IMR-90 (cell line): ENCODE data around the gene TAF4. TPM values are rescaled to one million over a fixed set of nuclear protein-coding genes. Genes with fewer than 3 reads are reported as not detected.

ENCODE experiments used
- ATAC-seq: fragments of 200-7000 bp; cut with Tn5 transposase; 2 replicates; pipeline ENCODE4 v1.9.1; 2020; ENCODE audit warnings: low read depth, mild to moderate bottlenecking, moderate library complexity
- BruUV-seq: library from RNA; stranded (reverse); fragments of 400-500 nt; replicated peaks from 2 replicates; lab custom pipeline; 2021; lab: Mats Ljungman, UMichigan
- CTCF ChIA-PET: fragments of 300-600 bp; formaldehyde crosslinking; extraction: SDS; loops from one replicate; lab custom pipeline; 2021; ENCODE audit warnings: antibody characterized with exemption; lab: Yijun Ruan, JAX
- POLR2A ChIA-PET: fragments of 300-600 bp; sonication (Branson Sonifier 250); formaldehyde crosslinking; loops from one replicate; lab custom pipeline; 2022; ENCODE audit warnings: antibody characterized with exemption; ENCODE audit not compliant: unreplicated experiment; lab: Charles Lee
- DNase-seq: peaks from one replicate; pipeline ENCODE4 v3.0.0; 2013
- H2AFZ ChIP-seq: replicated peaks from 2 replicates; pipeline ENCODE3; 2013; ENCODE audit warnings: low read length, mild to moderate bottlenecking; ENCODE audit not compliant: poor library complexity
- H2AK5ac ChIP-seq: 2 replicates; pipeline ENCODE4 v1.6.1; 2013; ENCODE audit warnings: low read depth, low read length, inconsistent platforms
- H2AK9ac ChIP-seq: replicated peaks from 2 replicates; pipeline ENCODE3; 2013; ENCODE audit warnings: mild to moderate bottlenecking, low read depth, low read length, moderate library complexity; ENCODE audit not compliant: poor library complexity
- H2BK120ac ChIP-seq: 2 replicates; pipeline ENCODE4 v1.6.1; 2013; ENCODE audit warnings: low read depth, low read length, inconsistent platforms
- H2BK15ac ChIP-seq: 3 replicates; pipeline ENCODE4 v1.6.1; 2013; ENCODE audit warnings: low read depth, low read length, inconsistent platforms
- H2BK20ac ChIP-seq: 2 replicates; pipeline ENCODE4 v1.6.1; 2013; ENCODE audit warnings: low read depth, mild to moderate bottlenecking, inconsistent platforms, low read length, moderate library complexity
- H2BK5ac ChIP-seq: 2 replicates; pipeline ENCODE4 v1.6.1; 2013; ENCODE audit warnings: mild to moderate bottlenecking, low read depth, low read length, inconsistent platforms; ENCODE audit not compliant: poor library complexity, severe bottlenecking
- H3K14ac ChIP-seq: replicated peaks from 2 replicates; pipeline ENCODE4 v1.6.1; 2013; ENCODE audit warnings: low read depth, low read length, inconsistent platforms
- H3K18ac ChIP-seq: 2 replicates; pipeline ENCODE4 v1.6.1; 2013; ENCODE audit warnings: low read depth, low read length, control low read depth
- H3K23ac ChIP-seq: 2 replicates; pipeline ENCODE4 v1.6.1; 2013; ENCODE audit warnings: low read depth, low read length, inconsistent platforms
- H3K27ac ChIP-seq: 2 replicates; pipeline ENCODE4 v1.5.1; 2013; ENCODE audit warnings: mild to moderate bottlenecking, control low read depth, low read length; ENCODE audit not compliant: insufficient read depth
- H3K27me3 ChIP-seq: 2 replicates; pipeline ENCODE4 v1.6.1; 2013; ENCODE audit warnings: low read length; ENCODE audit not compliant: control insufficient read depth, insufficient read depth
- H3K36me3 ChIP-seq: 2 replicates; pipeline ENCODE4 v1.6.1; 2013; ENCODE audit warnings: low read length, mixed read lengths; ENCODE audit not compliant: control insufficient read depth, insufficient read depth
- H3K4ac ChIP-seq: 2 replicates; pipeline ENCODE4 v1.6.1; 2013; ENCODE audit warnings: low read depth, low read length, inconsistent platforms
- H3K4me1 ChIP-seq: 2 replicates; pipeline ENCODE4 v1.6.1; 2013; ENCODE audit warnings: low read length, mixed read lengths; ENCODE audit not compliant: control insufficient read depth, insufficient read depth
- H3K4me2 ChIP-seq: 2 replicates; pipeline ENCODE4 v1.6.1; 2013; ENCODE audit warnings: low read depth, mild to moderate bottlenecking, control low read depth, low read length, moderate library complexity
- H3K4me3 ChIP-seq: 2 replicates; pipeline ENCODE4 v1.5.1; 2013; ENCODE audit warnings: low read depth, mild to moderate bottlenecking, control low read depth, low read length, moderate library complexity; ENCODE audit not compliant: insufficient read depth
- H3K56ac ChIP-seq: 2 replicates; pipeline ENCODE4 v1.6.1; 2013; ENCODE audit warnings: low read length, inconsistent platforms; ENCODE audit not compliant: insufficient read depth; ENCODE audit errors: extremely low read depth
- H3K79me1 ChIP-seq, 2 experiments: 2 replicates each; pipeline ENCODE4 v1.6.1; 2013; ENCODE audit warnings: low read length in 2 of 2, inconsistent platforms in 1 of 2, low read depth in 1 of 2
- H3K9ac ChIP-seq: 2 replicates; pipeline ENCODE4 v1.6.1; 2013; ENCODE audit warnings: low read depth, low read length, control low read depth
- H3K9me1 ChIP-seq: 2 replicates; pipeline ENCODE4 v1.6.1; 2013; ENCODE audit warnings: low read length, inconsistent platforms; ENCODE audit not compliant: insufficient read depth
- H3K9me3 ChIP-seq: 2 replicates; pipeline ENCODE4 v1.6.1; 2013; ENCODE audit warnings: low read length; ENCODE audit not compliant: control insufficient read depth, insufficient read depth
- H4K20me1 ChIP-seq: 2 replicates; pipeline ENCODE4 v1.6.1; 2013; ENCODE audit warnings: low read length, inconsistent platforms; ENCODE audit not compliant: insufficient read depth
- H4K5ac ChIP-seq: 2 replicates; pipeline ENCODE4 v1.6.1; 2013; ENCODE audit warnings: mild to moderate bottlenecking, low read depth, low read length, control low read depth
- H4K8ac ChIP-seq, 2 experiments: 2 replicates each; pipeline ENCODE4 v1.6.1; 2013; ENCODE audit warnings: low read depth in 2 of 2, low read length in 2 of 2, control low read depth in 1 of 2, inconsistent platforms in 1 of 2
- H4K91ac ChIP-seq: 2 replicates; pipeline ENCODE4 v1.6.1; 2013; ENCODE audit warnings: low read depth, low read length, inconsistent platforms; ENCODE audit not compliant: insufficient read depth
- CEBPB ChIP-seq: IDR thresholded peaks from 2 replicates; pipeline ENCODE4 v1.6.1; 2012; ENCODE audit warnings: low read depth, low read length, improper control_type of control experiment
- MXI1 ChIP-seq: IDR thresholded peaks from 2 replicates; pipeline ENCODE4 v1.6.1; 2012; ENCODE audit warnings: low read depth, mild to moderate bottlenecking, low read length, moderate library complexity, borderline replicate concordance
- RFX5 ChIP-seq: IDR thresholded peaks from 2 replicates; pipeline ENCODE4 v1.8.0; 2012; ENCODE audit warnings: low read depth, mild to moderate bottlenecking, low read length, moderate library complexity
- SMC3 ChIP-seq: fragments of 150-350 bp; IDR thresholded peaks from 2 replicates; pipeline ENCODE4 v1.6.1; 2016; ENCODE audit warnings: low read depth, mild to moderate bottlenecking, antibody characterized with exemption, low read length, moderate library complexity
- USF2 ChIP-seq: fragments of 150-350 bp; IDR thresholded peaks from 2 replicates; pipeline ENCODE4 v1.6.1; 2017; ENCODE audit warnings: mild to moderate bottlenecking, antibody characterized with exemption, low read length, low read depth
- WGBS, 2 experiments: methylation state at CpG; one replicate each; pipeline versions ENCODE4 v1.1.5 to v1.1.7; 2013; ENCODE audit warnings: missing lambda C conversion rate in 2 of 2; ENCODE audit not compliant: insufficient read length in 1 of 2; ENCODE audit errors: extremely low coverage in 2 of 2; 5-methylcytosine and 5-hydroxymethylcytosine counted together
- dilution Hi-C: fragments of 300-500 bp; cut with HindIII; formaldehyde crosslinking; loops from one replicate; pipeline ENCODE4 v1.14.3; 2018; ENCODE audit warnings: low sequenced_read_pairs; ENCODE audit not compliant: unreplicated experiment
- in situ Hi-C: fragments of 300-500 bp; cut with MboI; formaldehyde crosslinking; loops from 3 replicates; pipeline ENCODE4 v1.14.3; 2019; ENCODE audit warnings: low sequenced_read_pairs, inconsistent platforms, mixed read lengths
- intact Hi-C: fragments of 100-400 bp; cut with micrococcal nuclease; formaldehyde crosslinking; loops from 2 replicates; pipeline ENCODE4 v1.10.0; 2022
- polyA plus RNA-seq, 3 experiments: library from polyadenylated mRNA; depleted of rRNA; stranded (reverse); fragments of >200 nt; gene quantifications; 2 replicates each; pipeline ENCODE4 v1.2.3, GENCODE V29; 2012; ENCODE audit warnings: low replicate concordance in 1 of 3
- total RNA-seq: library from RNA; depleted of rRNA; stranded (reverse); fragments of >200 nt; gene quantifications from 2 replicates; pipeline ENCODE4 v1.2.3, GENCODE V29; 2012

The TAF4 gene
- total and polyA plus RNA-seq, 2 of the 4 experiments (the other 2 are of a cell fraction): 1.4 to 5.1 TPM

GRCh38 chr20:62104791-62105345 lies 39.2 kb upstream of the TAF4 start:
- BruUV-seq: no TSS peak
- Histone ChIP-seq H3K27me3 (peaks cover 5% of the 10 kb centered on the region), H2BK120ac (no peak overlapping the region), H3K4ac (no peak overlapping the region), H3K56ac (no peak overlapping the region), H2AK9ac (no peak overlapping the region), H2BK5ac (no peak overlapping the region), H4K91ac (no peak overlapping the region), H3K14ac (no peak overlapping the region), H2AK5ac (no peak overlapping the region), H2BK15ac (no peak overlapping the region), H3K9ac (no peak overlapping the region), H4K20me1 (no peaks in the 10 kb centered on the region), H2AFZ (no peak overlapping the region), H3K79me1 (no peaks in the 10 kb centered on the region), H4K5ac (no peak overlapping the region), H4K8ac (no peak overlapping the region), H3K27ac (no peak overlapping the region), H3K23ac (no peak overlapping the region), H3K36me3 (no peaks in the 10 kb centered on the region), H3K18ac (no peak overlapping the region), H3K4me1 (peaks cover 2% of the 10 kb centered on the region; the same call in 1 of the 2 replicates), H3K9me3 (peaks cover 48% of the 10 kb centered on the region), H2BK20ac (no peak overlapping the region), H3K4me2 (no peak overlapping the region), H3K9me1 (no peaks in the 10 kb centered on the region), H3K4me3 (no peak overlapping the region)
- TF ChIP-seq SMC3 (no peak), RFX5 (no peak), MXI1 (no peak), USF2 (peak; percentile 19; the same call in 1 of the 2 replicates), CEBPB (no peak)
- CTCF ChIA-PET: no interaction called here
- POLR2A ChIA-PET: no interaction called here
- ATAC-seq (peak; percentile 79), DNase-seq (peak; percentile 46)
- dilution Hi-C loops (no loop called here), intact Hi-C loops (no loop called here), in situ Hi-C loops (no loop called here)
- WGBS, 2 experiments: 11% methylated on average over 3 of the region's 7 CpGs; no CpG with 5 or more reads in 1 of the 2 experiments
